ENCODE measurements around the gene MZB1. TPM values are rescaled to one million over a fixed set of nuclear protein-coding genes. Genes with fewer than 3 reads are reported as not detected.
"Not testable (repeated sequence)": the region's sequence is repeated elsewhere in the genome, so short reads cannot be mapped to it uniquely, and the experiment has no call there.

Gene MZB1
- total and polyA plus RNA-seq, 4 donors, result 0.64 to 3.9 (median 1.5) TPM

DNA sequence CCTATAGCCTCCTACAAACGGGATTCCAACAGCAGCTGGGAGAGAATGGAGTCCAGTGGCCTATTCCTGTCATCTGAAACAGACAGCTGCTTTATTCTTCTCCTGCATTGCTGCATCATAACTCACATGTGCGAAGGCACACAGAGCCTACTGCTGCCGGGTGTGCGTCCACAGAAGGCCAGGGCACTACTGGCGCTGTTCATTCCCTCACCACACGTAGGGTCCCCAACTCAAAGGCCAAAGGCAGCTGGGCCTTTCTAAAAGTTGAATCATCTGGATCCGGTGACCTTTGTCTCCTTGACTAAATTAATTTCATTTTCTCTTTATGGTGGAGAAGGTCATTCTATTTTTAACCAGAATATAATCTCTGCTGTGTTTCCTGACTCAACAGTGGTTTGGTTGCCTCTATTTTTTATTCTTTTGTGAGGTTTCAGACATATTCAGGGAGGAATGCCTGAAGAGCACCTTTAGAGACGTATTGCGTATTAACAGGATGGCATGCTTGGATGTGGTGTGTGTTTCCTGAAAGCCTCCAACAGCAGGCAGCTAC, 24.9 kb upstream of the MZB1 start:
- no peak for DNase-seq
- 66 to 70% methylated on average over 9 of the region's 9 CpGs for WGBS, 2 donors

DNA sequence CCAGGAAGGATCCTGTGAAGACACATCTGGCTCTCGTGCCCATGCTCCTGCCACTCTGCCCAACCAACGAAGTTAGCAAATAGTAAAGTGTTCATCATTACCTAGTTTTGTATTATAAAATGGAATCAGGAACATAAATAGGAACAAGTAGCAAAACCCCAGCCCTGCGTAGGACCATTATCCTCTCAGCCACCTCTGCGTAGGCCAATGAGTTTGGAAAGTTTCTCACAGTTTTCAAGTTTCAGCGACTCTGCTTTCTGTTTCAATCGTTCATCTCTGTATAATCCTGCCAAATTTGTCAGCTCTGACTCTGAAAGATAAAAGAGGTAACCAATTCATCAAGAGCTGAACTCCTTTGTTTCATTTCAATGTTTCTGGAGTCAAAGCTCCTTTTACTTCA, 24.2 kb upstream of the MZB1 start:
- 88 to 89% methylated on average over 6 of the region's 6 CpGs for WGBS, 2 donors
- no peak overlapping the region for H3K27ac ChIP-seq (ENCODE audit: low read depth in 1 of 2, low read length in 2 of 2)
- no peaks in the 10 kb centered on the region for H3K27me3 ChIP-seq (ENCODE audit: control insufficient read depth in 1 of 2, insufficient read depth in 2 of 2, low read length in 1 of 2)
- intact Hi-C loops (cut with DNase I), result no loop called here
- H3K4me1 ChIP-seq (ENCODE audit: control insufficient read depth in 1 of 2, insufficient read depth in 2 of 2, low read length in 2 of 2), result no peaks in the 10 kb centered on the region
- H3K9me3 ChIP-seq (ENCODE audit: control insufficient read depth, low read length), result no peaks in the 10 kb centered on the region
- no peak for ATAC-seq (ENCODE audit: low FRiP score)
- DNase-seq, result no peak
- peaks cover 0 to 2% of the 10 kb centered on the region in 2 donors for H3K36me3 ChIP-seq (ENCODE audit: control insufficient read depth in 1 of 2, insufficient read depth in 2 of 2, low read length in 1 of 2)
- H3K4me3 ChIP-seq (ENCODE audit: low read length in 2 of 2), result no peak overlapping the region

More for the DNA sequence above, 24.9 kb upstream of the MZB1 start:
- Histone ChIP-seq H3K9me3 (ENCODE audit: control insufficient read depth, low read length) (no peaks in the 10 kb centered on the region), H3K36me3 (ENCODE audit: control insufficient read depth in 1 of 2, insufficient read depth in 2 of 2, low read length in 1 of 2) (peaks cover 0 to 2% of the 10 kb centered on the region in 2 donors), H3K27ac (ENCODE audit: low read depth in 1 of 2, low read length in 2 of 2) (no peak overlapping the region), H3K4me3 (ENCODE audit: low read length in 2 of 2) (no peak overlapping the region), H3K4me1 (ENCODE audit: control insufficient read depth in 1 of 2, insufficient read depth in 2 of 2, low read length in 2 of 2) (no peaks in the 10 kb centered on the region), H3K27me3 (ENCODE audit: control insufficient read depth in 1 of 2, insufficient read depth in 2 of 2, low read length in 1 of 2) (no peaks in the 10 kb centered on the region)
- intact Hi-C loops (cut with DNase I), result loop anchor here in 1 of 2 donors (5.0 kb wide), 1 partner anchor 148 kb away; the partner anchor contains the start of gene UBE2D2
- ATAC-seq (ENCODE audit: low FRiP score), result no peak

DNA sequence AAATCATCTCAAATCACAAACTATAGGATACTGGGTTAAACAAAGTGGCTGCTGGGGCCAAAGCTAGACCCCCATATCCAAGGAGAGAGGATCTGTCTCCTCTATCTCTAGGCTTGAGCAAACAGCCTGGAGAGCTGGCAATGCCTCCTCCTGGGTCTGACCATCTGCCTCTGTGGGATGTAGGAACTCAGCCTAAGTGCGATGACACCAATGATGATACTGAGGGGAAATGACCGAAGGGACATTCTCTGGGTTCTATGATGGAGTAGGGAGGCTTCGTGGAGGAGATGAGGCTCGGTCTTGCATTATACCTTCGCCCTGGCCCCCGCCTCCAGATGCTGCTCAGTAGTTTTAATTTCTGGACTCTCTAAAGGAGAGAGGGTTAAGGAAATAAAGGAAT, 23.4 kb upstream of the MZB1 start:
- ATAC-seq (ENCODE audit: low FRiP score) (no peak), DNase-seq (no peak)
- Histone ChIP-seq H3K27ac (ENCODE audit: low read depth in 1 of 2, low read length in 2 of 2) (no peak overlapping the region), H3K4me3 (ENCODE audit: low read length in 2 of 2) (no peak overlapping the region), H3K4me1 (ENCODE audit: control insufficient read depth in 1 of 2, insufficient read depth in 2 of 2, low read length in 2 of 2) (no peaks in the 10 kb centered on the region), H3K27me3 (ENCODE audit: control insufficient read depth in 1 of 2, insufficient read depth in 2 of 2, low read length in 1 of 2) (no peaks in the 10 kb centered on the region), H3K36me3 (ENCODE audit: control insufficient read depth in 1 of 2, insufficient read depth in 2 of 2, low read length in 1 of 2) (peaks cover 0 to 2% of the 10 kb centered on the region in 2 donors), H3K9me3 (ENCODE audit: control insufficient read depth, low read length) (no peaks in the 10 kb centered on the region)
- intact Hi-C loops (cut with DNase I), result no loop called here
- 95 to 96% methylated on average over 6 of the region's 6 CpGs for WGBS, 2 donors

GRCh38 chr5:139410993-139411828, 21.5 kb upstream of the MZB1 start:
- Histone ChIP-seq H3K27me3 (ENCODE audit: control insufficient read depth in 1 of 2, insufficient read depth in 2 of 2, low read length in 1 of 2) (no peaks in the 10 kb centered on the region), H3K4me3 (ENCODE audit: low read length in 2 of 2) (no peak overlapping the region), H3K27ac (ENCODE audit: low read depth in 1 of 2, low read length in 2 of 2) (peak overlapping the region; percentile 38 to 74), H3K4me1 (ENCODE audit: control insufficient read depth in 1 of 2, insufficient read depth in 2 of 2, low read length in 2 of 2) (no peaks in the 10 kb centered on the region), H3K36me3 (ENCODE audit: control insufficient read depth in 1 of 2, insufficient read depth in 2 of 2, low read length in 1 of 2) (peaks cover 0 to 2% of the 10 kb centered on the region in 2 donors), H3K9me3 (ENCODE audit: control insufficient read depth, low read length) (no peaks in the 10 kb centered on the region)
- WGBS, 2 donors, result 60 to 61% methylated on average over 17 of the region's 17 CpGs
- ATAC-seq (ENCODE audit: low FRiP score) (no peak), DNase-seq (no peak)
- intact Hi-C loops (cut with DNase I), result no loop called here

DNA sequence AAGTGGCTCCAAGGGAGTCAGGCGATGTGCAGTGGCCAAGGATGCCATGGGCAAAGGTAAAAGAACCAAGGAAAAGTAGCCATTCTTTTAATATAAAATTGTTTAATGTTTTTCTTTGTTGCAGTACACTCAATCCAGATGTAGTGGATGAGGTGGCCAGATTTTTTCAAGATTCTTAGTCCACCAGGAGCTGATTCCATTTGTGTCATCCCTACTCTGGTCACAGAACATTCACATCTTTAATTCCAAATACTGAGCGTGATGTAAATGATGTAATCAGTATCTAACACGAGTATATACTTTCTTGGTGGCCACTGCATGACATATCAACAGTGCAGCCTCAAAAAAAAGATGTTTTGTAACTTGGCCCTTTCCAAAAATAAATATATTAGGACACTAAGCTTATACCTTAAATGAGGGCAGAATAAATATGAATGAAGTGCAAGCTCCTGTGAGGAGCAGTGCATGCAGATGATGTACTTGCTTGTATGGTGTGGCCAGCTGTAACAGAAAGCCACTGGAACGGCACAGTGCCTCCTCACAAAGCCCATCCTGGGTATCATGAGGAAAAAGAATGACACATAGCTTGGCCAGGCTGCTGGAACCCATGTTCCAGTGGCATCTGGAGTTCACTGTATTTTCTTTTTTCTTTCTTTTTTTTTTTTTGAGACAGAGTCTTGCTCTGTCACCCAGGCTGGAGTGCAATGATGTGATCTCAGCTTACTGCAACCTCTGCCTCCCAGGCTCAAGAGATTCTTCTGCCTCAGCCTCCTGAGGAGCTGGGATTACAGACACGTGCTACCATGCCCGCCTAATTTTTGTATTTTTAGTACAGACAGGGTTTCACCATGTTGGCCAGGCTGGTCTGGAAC, 20.6 kb upstream of the MZB1 start:
- no peaks in the 10 kb centered on the region for H3K27me3 ChIP-seq (ENCODE audit: control insufficient read depth in 1 of 2, insufficient read depth in 2 of 2, low read length in 1 of 2)
- peak overlapping the region in 1 of 2 donors; percentile 74 for H3K27ac ChIP-seq (ENCODE audit: low read depth in 1 of 2, low read length in 2 of 2)
- DNase-seq (peak in 1 of 2 donors; percentile 30), ATAC-seq (ENCODE audit: low FRiP score) (no peak)
- no peak overlapping the region for H3K4me3 ChIP-seq (ENCODE audit: low read length in 2 of 2)
- 43 to 44% methylated on average over 6 of the region's 6 CpGs for WGBS, 2 donors
- H3K9me3 ChIP-seq (ENCODE audit: control insufficient read depth, low read length), result no peaks in the 10 kb centered on the region
- H3K36me3 ChIP-seq (ENCODE audit: control insufficient read depth in 1 of 2, insufficient read depth in 2 of 2, low read length in 1 of 2), result peaks cover 0 to 2% of the 10 kb centered on the region in 2 donors
- intact Hi-C loops (cut with DNase I), result no loop called here
- no peaks in the 10 kb centered on the region for H3K4me1 ChIP-seq (ENCODE audit: control insufficient read depth in 1 of 2, insufficient read depth in 2 of 2, low read length in 2 of 2)

GRCh38 chr5:139409116-139409515, 19.4 kb upstream of the MZB1 start:
- H3K9me3 ChIP-seq (ENCODE audit: control insufficient read depth, low read length); H3K27ac ChIP-seq (ENCODE audit: low read depth in 1 of 2, low read length in 2 of 2); H3K27me3 ChIP-seq (ENCODE audit: control insufficient read depth in 1 of 2, insufficient read depth in 2 of 2, low read length in 1 of 2); ATAC-seq (ENCODE audit: low FRiP score); H3K36me3 ChIP-seq (ENCODE audit: control insufficient read depth in 1 of 2, insufficient read depth in 2 of 2, low read length in 1 of 2); DNase-seq; intact Hi-C loops (cut with DNase I); H3K4me1 ChIP-seq (ENCODE audit: control insufficient read depth in 1 of 2, insufficient read depth in 2 of 2, low read length in 2 of 2); H3K4me3 ChIP-seq (ENCODE audit: low read length in 2 of 2): not testable (repeated sequence)
- WGBS, 2 donors, result 93 to 94% methylated on average over 5 of the region's 5 CpGs

DNA sequence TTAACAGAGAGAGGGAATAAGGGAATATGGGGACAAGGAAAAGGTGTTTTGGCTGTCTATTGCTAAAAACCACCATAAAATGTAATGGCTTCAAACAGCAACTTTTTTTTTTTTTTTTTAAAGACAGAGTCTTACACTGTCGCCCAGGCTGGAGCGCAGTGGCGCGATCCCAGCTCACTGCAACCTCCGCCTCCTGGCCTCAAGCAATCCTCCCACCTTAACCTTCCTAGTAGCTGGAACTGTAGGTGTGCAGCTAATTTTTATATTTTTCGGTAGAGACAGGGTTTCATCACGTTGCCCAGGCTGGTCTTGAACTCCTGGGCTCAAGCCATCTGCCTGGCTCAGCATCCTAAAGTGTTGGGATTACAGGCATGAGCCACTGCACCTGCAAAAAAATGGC, 18.5 kb upstream of the MZB1 start:
- no peaks in the 10 kb centered on the region for H3K9me3 ChIP-seq (ENCODE audit: control insufficient read depth, low read length)
- intact Hi-C loops (cut with DNase I), result no loop called here

GRCh38 chr5:139407517-139407916, 17.8 kb upstream of the MZB1 start:
- no peak overlapping the region for H3K4me3 ChIP-seq (ENCODE audit: low read length in 2 of 2)
- H3K4me1 ChIP-seq (ENCODE audit: control insufficient read depth in 1 of 2, insufficient read depth in 2 of 2, low read length in 2 of 2), result no peaks in the 10 kb centered on the region
- no peaks in the 10 kb centered on the region for H3K36me3 ChIP-seq (ENCODE audit: control insufficient read depth in 1 of 2, insufficient read depth in 2 of 2, low read length in 1 of 2)
- no peaks in the 10 kb centered on the region for H3K9me3 ChIP-seq (ENCODE audit: control insufficient read depth, low read length)
- DNase-seq (no peak), ATAC-seq (ENCODE audit: low FRiP score) (no peak)
- intact Hi-C loops (cut with DNase I), result no loop called here
- H3K27ac ChIP-seq (ENCODE audit: low read depth in 1 of 2, low read length in 2 of 2), result no peak overlapping the region
- no peaks in the 10 kb centered on the region for H3K27me3 ChIP-seq (ENCODE audit: control insufficient read depth in 1 of 2, insufficient read depth in 2 of 2, low read length in 1 of 2)

More for the DNA sequence above, 18.5 kb upstream of the MZB1 start:
- H3K27ac ChIP-seq (ENCODE audit: low read depth in 1 of 2, low read length in 2 of 2), result no peak overlapping the region
- H3K36me3 ChIP-seq (ENCODE audit: control insufficient read depth in 1 of 2, insufficient read depth in 2 of 2, low read length in 1 of 2), result peaks cover 0 to 1% of the 10 kb centered on the region in 2 donors
- no peak for DNase-seq
- no peak for ATAC-seq (ENCODE audit: low FRiP score)
- WGBS, 2 donors, result 88 to 94% methylated on average over 7 of the region's 7 CpGs
- H3K4me3 ChIP-seq (ENCODE audit: low read length in 2 of 2), result no peak overlapping the region
- no peaks in the 10 kb centered on the region for H3K27me3 ChIP-seq (ENCODE audit: control insufficient read depth in 1 of 2, insufficient read depth in 2 of 2, low read length in 1 of 2)
- H3K4me1 ChIP-seq (ENCODE audit: control insufficient read depth in 1 of 2, insufficient read depth in 2 of 2, low read length in 2 of 2), result no peaks in the 10 kb centered on the region
